RWPE2 (cell line): ENCODE results near the gene SPTB.

Source experiments
- ATAC-seq: fragments of 200-7000 bp; cut with Tn5 transposase; 3 replicates; pipeline ENCODE4 v1.9.1; 2021; ENCODE audit warnings: low read depth
- DNase-seq: peaks from one replicate; pipeline ENCODE4 v3.0.0-alpha.2; 2020; ENCODE audit warnings: low spot score
- H3K27ac ChIP-seq: fragments of 450-650 bp; 2 replicates; pipeline ENCODE4 v1.5.1; 2017; ENCODE audit warnings: mild to moderate bottlenecking; ENCODE audit not compliant: poor library complexity, severe bottlenecking
- H3K27me3 ChIP-seq: fragments of 250-450 bp; sonication (Bioruptor Pico); 2 replicates; pipeline ENCODE4 v1.5.1; 2021; ENCODE audit warnings: mild to moderate bottlenecking, moderate library complexity; ENCODE audit not compliant: insufficient read depth, poor library complexity, severe bottlenecking
- H3K36me3 ChIP-seq: fragments of 250-450 bp; sonication (Bioruptor Pico); 2 replicates; pipeline ENCODE4 v1.5.1; 2020; ENCODE audit warnings: low read depth, mild to moderate bottlenecking, moderate library complexity
- H3K4me1 ChIP-seq: fragments of 250-450 bp; sonication (Bioruptor Pico); 2 replicates; pipeline ENCODE4 v1.5.1; 2021; ENCODE audit warnings: mild to moderate bottlenecking, moderate library complexity; ENCODE audit not compliant: insufficient read depth, poor library complexity, severe bottlenecking
- H3K4me3 ChIP-seq: fragments of 250-450 bp; sonication (Bioruptor Pico); 2 replicates; pipeline ENCODE4 v1.5.1; 2021; ENCODE audit warnings: mild to moderate bottlenecking, moderate library complexity; ENCODE audit not compliant: severe bottlenecking
- H3K9me3 ChIP-seq: fragments of 250-450 bp; sonication (Bioruptor Pico); 2 replicates; pipeline ENCODE4 v1.5.1; 2021; ENCODE audit warnings: mild to moderate bottlenecking, moderate library complexity; ENCODE audit not compliant: severe bottlenecking
- CTCF ChIP-seq: fragments of 450-650 bp; IDR thresholded peaks from one replicate; pipeline ENCODE4 v1.5.1; 2017; ENCODE audit warnings: mild to moderate bottlenecking, moderate library complexity; ENCODE audit not compliant: poor library complexity, severe bottlenecking

Gene SPTB

DNA sequence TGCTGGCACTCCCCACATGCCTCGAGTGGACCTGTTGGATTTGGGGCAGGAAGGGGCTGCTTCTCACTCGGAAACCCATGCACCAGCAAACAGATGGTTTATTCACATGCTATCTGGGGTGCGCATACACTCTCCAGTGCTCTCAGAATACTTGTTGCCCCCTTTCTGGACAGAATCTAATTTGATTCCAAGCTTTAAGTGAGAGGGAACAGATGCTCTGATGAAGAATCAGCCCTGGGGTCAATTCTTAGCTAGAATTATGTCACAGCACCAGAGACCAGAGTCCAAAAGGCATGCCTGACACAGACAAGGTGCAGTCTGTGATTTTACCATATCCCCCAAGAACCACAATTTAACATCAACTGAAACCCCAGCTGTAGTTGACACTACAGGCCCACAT, 83.8 kb downstream of the SPTB start:
- Histone ChIP-seq H3K27ac (no peak overlapping the region), H3K27me3 (no peaks in the 10 kb centered on the region), H3K4me1 (no peaks in the 10 kb centered on the region), H3K4me3 (no peak overlapping the region), H3K36me3 (no peaks in the 10 kb centered on the region), H3K9me3 (no peaks in the 10 kb centered on the region)
- no peak for DNase-seq
- ATAC-seq: no peak
- TF ChIP-seq CTCF: no peak

DNA sequence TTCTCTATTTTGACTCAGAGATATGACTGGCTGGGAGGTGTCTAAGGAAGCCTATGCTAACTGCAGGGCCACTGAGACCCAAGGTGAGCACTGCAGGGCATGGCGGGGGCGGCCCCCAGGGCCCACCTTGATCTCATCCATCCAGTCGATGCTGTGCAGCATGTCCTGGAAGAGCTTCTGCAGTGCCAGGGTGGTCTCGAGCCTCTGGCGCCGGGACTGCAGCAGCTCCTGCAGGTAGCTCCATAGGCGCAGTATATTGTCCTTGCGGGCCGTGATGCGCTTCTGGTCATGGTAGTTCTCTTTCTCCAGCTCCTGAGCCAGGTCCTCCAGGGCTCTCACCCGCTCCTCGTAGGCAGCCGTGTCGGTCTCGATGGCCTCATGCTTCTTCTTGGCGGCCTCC, 84.5 kb downstream of the SPTB start:
- H3K27ac ChIP-seq: no peak overlapping the region
- H3K4me1 ChIP-seq: no peaks in the 10 kb centered on the region
- no peak for ATAC-seq
- no peak for DNase-seq
- no peaks in the 10 kb centered on the region for H3K27me3 ChIP-seq
- no peaks in the 10 kb centered on the region for H3K9me3 ChIP-seq
- H3K36me3 ChIP-seq: no peaks in the 10 kb centered on the region
- no peak overlapping the region for H3K4me3 ChIP-seq
- TF ChIP-seq CTCF: no peak

- no peaks in the 10 kb centered on the region for H3K27me3 ChIP-seq
- no peak for TF ChIP-seq CTCF
- no peaks in the 10 kb centered on the region for H3K9me3 ChIP-seq
- peaks cover 5% of the 10 kb centered on the region for H3K4me1 ChIP-seq
- no peak overlapping the region for H3K4me3 ChIP-seq
- H3K27ac ChIP-seq: no peak overlapping the region
- no peak for DNase-seq
- H3K36me3 ChIP-seq: no peaks in the 10 kb centered on the region
- no peak for ATAC-seq
Measured at GRCh38 chr14:64792871-64793560, 86.7 kb downstream of the SPTB start.

DNA sequence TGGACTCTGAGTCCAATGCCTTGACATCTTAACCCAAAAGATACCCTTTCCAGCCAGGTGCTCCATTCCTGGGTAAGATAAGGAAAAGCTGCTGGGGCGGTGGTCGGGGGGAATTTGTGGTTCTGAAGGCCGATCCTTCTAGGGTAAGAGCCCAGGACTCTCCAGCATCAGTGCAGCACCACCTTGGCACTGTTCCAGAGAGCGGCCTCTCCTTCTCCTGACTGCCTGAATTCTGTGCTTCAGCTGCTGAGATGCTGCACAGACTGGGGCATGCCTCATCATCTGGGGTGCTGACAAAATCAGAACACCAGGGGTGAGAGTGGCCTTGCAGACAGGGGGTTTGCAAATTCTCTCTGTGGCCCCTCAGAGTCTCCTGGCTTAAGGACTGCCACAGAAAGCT, 87.5 kb downstream of the SPTB start:
- peaks cover 5% of the 10 kb centered on the region for H3K4me1 ChIP-seq
- no peak for DNase-seq
- no peaks in the 10 kb centered on the region for H3K27me3 ChIP-seq
- no peaks in the 10 kb centered on the region for H3K9me3 ChIP-seq
- TF ChIP-seq CTCF: no peak
- H3K36me3 ChIP-seq: no peaks in the 10 kb centered on the region
- no peak for ATAC-seq
- no peak overlapping the region for H3K27ac ChIP-seq
- H3K4me3 ChIP-seq: no peak overlapping the region

GRCh38 chr14:64790478-64790877, 89.2 kb downstream of the SPTB start:
- DNase-seq (no peak), ATAC-seq (no peak)
- H3K27ac ChIP-seq: no peak overlapping the region
- H3K4me3 ChIP-seq: no peak overlapping the region
- no peak for TF ChIP-seq CTCF
- H3K4me1 ChIP-seq: peaks cover 5% of the 10 kb centered on the region
- no peaks in the 10 kb centered on the region for H3K36me3 ChIP-seq
- H3K27me3 ChIP-seq: no peaks in the 10 kb centered on the region
- no peaks in the 10 kb centered on the region for H3K9me3 ChIP-seq
